T47D (cell line): Measurements from ENCODE around the gene TEX10.

ENCODE experiments used
- DNase-seq, 2 experiments: peaks; one replicate each; pipeline versions ENCODE4 v3.0.0 to v3.0.0-alpha.2; 2011 to 2012; ENCODE audit warnings: low read depth in 1 of 2, low spot score in 1 of 2
- JUND ChIP-seq: IDR thresholded peaks from 2 replicates; pipeline ENCODE4 v1.6.1; 2012; ENCODE audit warnings: low read depth
- in situ Hi-C: cut with HindIII; loops from 2 replicates; pipeline ENCODE4 v1.10.0; 2016; ENCODE audit warnings: low sequenced_read_pairs, low pct_unique_long_range_greater_than_20kb

Gene TEX10

DNA sequence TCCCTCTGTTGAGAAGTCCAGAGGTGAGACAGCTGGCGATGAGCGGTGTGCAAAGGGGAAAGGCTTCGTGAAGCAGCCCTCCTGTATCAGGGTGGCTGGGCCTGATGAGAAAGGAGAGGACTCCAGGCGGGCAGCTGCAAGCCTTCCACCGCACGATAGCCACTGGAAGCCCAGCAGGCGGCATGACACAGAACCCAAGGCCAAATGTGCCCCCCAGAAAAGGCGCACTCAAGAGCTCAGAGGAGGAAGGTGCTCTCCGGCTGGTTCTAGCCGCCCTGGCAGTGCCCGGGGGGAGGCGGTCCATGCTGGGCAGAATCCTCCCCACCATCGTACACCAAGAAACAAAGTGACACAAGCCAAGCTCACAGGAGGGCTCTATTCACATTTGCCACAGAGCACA lies 60.3 kb downstream of the TEX10 start:
- TF ChIP-seq JUND: no peak
- in situ Hi-C loops: no loop called here
- DNase-seq: no peak

DNA sequence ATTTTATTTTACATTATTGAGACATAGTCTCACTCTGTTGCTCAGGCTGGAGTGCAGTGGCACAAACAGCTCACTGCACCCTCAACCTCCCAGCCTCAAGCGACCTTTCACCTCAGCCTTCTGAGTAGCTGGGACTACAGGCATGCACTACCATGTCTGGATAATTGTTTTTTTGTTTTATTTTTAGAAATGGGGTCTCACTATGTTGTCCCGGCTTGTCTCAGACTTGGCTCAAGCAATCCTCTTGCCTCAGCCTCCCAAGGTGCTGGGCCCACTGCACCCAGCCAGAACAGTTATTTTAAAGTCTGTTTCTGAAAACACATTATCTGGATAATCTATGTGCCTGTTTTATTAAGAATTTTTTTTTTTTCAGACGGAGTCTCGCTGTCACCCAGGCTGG lies 62.0 kb downstream of the TEX10 start:
- in situ Hi-C loops: no loop called here
- no peak for DNase-seq
- TF ChIP-seq JUND: no peak

DNA sequence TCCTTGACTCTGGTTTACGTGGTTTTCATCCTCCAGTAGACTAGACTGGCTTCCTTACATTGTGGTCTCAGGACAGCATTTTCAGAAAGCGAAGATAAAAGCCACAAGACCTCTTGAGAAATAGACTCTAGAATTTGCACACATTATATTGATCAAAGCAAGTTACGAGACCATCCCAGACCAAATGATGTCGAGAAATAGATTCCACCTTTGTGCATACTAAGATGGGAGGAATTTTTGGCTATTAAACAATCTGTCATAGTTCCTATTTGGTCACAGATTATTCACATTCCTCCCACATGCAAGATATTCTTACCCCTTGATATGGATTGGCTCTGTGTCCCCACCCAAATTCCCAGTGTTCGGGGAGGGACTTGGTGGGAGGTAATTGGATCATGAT lies 65.6 kb downstream of the TEX10 start:
- no peak for DNase-seq
- in situ Hi-C loops: no loop called here
- no peak for TF ChIP-seq JUND

DNA sequence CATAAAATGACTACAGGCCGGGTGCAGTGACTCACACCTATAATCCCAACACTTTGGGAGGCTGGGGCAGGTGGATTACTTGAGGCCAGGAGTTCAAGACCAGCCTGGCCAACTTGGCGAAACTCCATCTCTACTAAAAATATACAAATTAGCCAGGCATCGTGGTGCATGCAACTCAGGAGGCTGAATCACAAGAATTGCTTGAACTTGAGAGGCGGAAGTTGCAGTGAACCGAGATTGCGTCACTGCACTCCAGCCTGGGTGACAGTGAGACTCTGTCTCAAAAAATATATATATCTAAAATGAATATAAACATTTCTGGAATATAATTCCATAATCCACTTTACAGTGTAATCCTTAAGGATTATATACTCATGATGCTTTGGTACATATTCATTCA lies 66.5 kb downstream of the TEX10 start:
- in situ Hi-C loops: no loop called here
- no peak for DNase-seq

DNA sequence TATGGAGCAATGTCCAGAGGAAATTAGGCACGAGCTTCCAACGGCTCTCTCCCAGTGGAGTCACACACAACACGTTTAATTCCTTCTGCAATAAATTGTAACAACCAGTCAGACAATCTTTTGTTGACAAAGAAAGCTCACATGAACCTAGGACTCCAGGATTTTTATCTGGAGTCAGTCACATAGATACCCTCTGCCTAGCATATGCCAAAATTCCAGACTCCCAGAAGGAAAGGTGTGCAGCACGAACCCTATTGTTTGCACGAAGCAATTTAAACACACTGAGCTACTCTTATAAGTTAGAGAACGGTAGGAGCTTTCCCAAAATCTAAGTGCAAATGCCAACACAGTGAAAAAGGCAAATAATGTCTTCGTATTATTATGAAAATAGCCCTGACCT lies 67.1 kb downstream of the TEX10 start:
- no peak for TF ChIP-seq JUND
- in situ Hi-C loops: no loop called here
- no peak for DNase-seq

More for the DNA sequence above, 66.5 kb downstream of the TEX10 start:
- TF ChIP-seq JUND: no peak

DNA sequence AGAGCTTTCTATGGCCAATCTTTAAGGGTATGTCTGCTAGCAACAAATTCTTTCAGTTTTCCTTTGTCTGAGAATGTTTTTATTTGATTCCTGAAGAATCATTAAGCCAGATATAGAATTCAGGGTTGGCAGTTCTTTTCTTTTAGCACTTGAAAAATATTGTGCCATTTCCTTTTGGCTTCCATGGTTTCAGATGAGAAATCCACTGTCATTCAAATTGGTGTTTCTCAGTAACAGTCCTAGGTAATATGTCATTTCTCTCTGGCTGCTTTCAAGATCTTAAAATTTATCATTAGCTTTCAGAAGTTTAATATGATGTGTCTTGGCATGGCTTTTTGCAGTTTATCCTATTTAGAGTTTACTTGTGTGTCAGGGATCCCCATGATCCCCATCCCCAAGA lies 67.7 kb downstream of the TEX10 start:
- TF ChIP-seq JUND: no peak
- in situ Hi-C loops: no loop called here
- no peak for DNase-seq

DNA sequence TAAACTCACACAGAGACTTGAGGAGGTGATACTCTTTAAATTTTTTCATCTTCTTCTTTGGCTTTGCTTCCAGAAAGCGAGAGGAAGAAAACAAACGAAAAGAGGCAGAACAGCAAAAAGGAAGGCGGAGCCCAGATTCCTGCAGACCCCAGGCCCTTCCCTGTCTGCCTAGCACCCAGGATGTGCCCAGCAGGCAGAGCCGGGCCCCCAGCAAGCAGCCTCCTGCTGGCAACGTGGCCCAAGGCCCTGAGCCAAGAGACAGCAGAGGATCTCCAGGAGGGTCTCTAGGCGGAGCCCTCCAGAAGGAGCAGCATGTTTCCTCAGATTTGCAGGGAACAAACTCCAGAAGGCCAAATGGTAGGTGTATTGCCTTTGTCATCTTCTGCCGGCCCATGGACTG lies 68.5 kb downstream of the TEX10 start:
- no peak for TF ChIP-seq JUND
- in situ Hi-C loops: no loop called here
- no peak for DNase-seq

DNA sequence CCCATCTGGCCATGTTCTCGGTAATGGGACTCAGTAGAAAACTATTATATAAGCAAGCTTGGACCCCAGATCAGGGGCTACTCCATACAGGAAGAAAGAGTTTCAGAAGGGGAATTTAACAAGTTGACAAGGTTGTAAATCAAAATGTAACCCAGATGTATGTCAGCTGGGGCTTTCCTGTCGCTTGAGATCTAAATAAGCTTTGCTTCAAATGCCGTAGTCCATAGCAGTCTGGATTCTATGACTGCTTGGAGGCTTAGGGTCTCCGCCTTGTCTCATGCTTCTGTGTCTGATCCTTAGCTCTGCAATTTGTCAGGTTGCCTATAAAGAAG lies 70.4 kb downstream of the TEX10 start:
- no peak for DNase-seq
- in situ Hi-C loops: no loop called here

DNA sequence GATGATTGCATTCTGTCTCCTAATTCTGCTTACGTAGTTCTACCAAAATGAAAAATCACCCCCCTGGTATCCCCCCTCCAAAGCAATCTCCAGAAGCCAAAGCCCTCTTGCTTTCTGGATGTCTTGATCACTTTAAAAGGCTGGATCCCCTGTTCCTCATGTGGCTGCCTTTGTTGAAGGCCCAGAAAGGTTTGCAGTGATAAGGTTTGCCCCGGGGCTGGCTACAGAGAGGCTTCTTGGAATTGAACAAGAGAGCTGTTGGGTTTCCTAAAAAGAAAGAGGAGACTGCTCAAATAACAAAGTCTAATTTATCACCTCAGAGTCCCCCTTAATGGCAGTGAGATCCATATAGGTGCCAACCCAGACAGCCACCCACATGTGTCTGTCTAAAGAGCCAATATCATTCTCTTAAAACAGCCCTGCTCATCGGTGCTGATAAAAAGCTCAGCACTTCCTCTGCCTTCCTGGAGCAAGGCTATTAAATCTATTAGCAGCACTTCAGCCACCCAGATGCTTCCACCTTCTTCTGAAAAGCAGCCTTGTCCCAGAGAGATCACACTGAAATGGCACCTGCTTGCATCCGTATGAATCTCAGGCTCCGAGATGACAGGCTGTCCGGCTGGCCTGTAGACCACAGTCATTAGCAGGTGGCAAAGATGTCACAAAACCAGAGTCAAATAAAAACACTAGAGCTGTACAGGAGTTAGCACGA lies 70.9 kb downstream of the TEX10 start:
- in situ Hi-C loops: no loop called here

More for the DNA sequence above, 70.4 kb downstream of the TEX10 start:
- TF ChIP-seq JUND: no peak

DNA sequence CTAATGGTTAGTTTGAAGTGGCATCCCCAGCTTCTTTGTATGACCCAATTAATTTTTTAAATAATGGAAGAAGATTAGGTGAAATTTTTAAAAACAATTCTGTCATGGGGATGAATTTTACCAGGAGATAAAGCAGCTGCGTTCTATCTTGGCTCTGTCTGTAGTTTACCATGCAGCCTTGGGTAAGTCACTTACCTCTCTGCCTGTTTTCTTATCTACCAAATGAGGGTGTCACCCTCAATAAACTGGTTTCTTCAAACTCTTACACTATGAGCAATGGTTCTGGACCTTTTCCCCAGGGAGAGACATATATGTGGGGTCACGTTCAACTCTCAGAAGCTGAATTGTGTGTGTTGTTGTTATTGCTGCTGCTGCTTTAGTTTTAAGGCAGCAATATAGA lies 71.7 kb downstream of the TEX10 start:
- in situ Hi-C loops: no loop called here
- TF ChIP-seq JUND: no peak
- DNase-seq: no peak

More for the DNA sequence above, 70.9 kb downstream of the TEX10 start:
- no peak for TF ChIP-seq JUND
- no peak for DNase-seq

DNA sequence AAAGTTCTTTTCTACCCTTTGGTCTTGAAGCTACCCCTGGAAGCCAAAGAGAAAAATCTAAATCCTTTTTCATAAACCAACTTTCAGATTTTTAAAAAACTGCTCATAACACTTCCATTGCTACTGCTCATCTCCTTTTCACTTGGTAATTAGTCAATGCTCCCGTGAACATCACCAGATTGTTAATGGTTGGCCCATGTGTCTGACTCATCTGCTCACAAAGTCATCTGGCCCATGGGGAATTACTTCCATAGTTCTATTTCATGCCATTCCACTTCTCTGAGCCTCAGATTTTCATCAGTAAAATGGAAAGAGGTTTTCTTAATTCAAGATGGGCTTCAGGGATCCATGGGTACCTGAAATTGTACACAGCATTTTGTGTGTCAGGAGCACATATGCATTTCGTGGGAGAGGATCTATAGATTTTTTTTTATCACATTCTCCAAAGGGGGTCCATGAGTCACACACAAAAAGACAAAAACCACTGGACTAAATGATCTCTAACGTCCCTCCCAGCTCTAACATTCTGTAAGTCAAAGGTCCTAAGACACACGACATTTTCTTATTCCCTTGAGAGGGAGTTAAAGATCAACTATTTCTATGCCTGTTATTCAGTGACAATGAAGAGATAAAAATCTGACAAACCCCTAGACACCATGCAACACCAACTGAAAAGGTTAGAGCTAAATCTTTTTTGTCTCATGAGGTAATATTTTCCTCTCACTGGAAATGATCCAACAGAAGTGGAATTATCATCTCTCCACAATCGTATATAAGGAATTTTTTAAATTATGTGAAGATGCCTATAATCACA lies 75.4 kb downstream of the TEX10 start:
- in situ Hi-C loops: no loop called here
- DNase-seq: no peak
- no peak for TF ChIP-seq JUND

DNA sequence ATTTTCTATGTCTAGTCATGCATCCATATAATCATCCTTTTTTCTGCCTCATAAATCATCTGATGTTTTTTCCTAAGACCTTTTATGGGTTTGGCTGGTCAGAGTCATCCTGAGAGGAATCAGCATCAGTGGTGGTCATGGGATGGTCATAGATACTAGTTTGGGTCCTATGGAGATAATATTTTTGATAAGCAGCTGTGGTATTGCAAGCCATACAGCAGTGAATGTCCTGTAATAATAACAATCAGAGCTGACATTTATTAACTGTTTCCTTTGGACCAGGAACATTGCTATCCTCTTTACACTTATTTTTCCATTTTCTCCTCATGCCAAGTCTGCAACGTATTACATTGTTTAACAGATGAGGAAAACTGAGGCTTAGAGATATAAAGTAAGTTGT lies 83.1 kb downstream of the TEX10 start:
- TF ChIP-seq JUND: no peak
- in situ Hi-C loops: no loop called here
- DNase-seq: no peak

DNA sequence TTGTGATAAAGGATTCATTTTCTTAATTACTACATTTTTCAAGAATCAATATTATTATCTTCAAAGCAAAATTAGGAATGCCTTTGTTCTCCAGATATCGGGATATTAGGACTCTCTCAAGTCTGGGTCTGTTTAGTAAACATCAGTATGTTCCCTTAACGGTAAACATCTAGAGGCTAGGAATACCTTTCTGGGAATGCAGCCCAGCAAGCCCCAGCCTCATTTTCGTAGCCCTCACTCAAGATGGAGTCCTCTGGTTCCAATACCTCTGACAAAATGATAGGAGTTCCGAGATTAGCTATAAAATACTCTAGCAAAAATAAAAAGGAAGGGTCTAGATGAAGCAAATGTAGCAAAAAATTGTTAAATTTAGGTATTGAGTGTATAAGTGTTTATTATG lies 84.5 kb downstream of the TEX10 start:
- DNase-seq: no peak
- in situ Hi-C loops: no loop called here
- TF ChIP-seq JUND: no peak
